ENCODE data around the gene CBX8.

DNA sequence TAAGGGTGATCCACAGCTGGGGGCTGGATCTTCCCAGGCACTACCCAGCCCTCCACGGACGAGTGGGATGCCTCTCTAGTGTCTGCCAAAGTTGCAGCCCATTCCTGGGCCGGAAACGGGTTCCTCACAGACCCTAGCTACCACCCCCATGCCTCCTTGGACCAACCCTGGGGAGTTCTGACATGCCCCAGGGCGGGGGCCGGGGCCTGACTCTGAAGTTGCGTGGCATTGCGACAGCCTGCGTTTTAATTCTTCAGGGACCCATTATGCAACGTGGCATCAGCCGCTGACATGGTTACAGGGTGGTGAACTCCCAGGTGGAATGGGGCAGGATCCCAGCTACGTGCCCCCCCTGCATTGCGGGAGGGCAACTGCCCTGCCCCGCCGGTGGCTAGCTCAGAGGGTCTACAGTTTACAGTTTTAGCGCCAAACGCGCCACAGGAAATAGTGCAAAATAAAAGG is 39.7 kb upstream of the CBX8 start:
- TF ChIP-seq, protein P1, sequence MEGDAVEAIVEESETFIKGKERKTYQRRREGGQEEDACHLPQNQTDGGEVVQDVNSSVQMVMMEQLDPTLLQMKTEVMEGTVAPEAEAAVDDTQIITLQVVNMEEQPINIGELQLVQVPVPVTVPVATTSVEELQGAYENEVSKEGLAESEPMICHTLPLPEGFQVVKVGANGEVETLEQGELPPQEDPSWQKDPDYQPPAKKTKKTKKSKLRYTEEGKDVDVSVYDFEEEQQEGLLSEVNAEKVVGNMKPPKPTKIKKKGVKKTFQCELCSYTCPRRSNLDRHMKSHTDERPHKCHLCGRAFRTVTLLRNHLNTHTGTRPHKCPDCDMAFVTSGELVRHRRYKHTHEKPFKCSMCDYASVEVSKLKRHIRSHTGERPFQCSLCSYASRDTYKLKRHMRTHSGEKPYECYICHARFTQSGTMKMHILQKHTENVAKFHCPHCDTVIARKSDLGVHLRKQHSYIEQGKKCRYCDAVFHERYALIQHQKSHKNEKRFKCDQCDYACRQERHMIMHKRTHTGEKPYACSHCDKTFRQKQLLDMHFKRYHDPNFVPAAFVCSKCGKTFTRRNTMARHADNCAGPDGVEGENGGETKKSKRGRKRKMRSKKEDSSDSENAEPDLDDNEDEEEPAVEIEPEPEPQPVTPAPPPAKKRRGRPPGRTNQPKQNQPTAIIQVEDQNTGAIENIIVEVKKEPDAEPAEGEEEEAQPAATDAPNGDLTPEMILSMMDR (IDR thresholded peaks at IDR 0.05): no peak
- TF ChIP-seq ZFX (IDR thresholded peaks at IDR 0.05; ENCODE audit: borderline replicate concordance): no peak

Data from 22Rv1 (cell line).